ENCODE measurements around the gene OR2B6.

The OR2B6 gene

DNA sequence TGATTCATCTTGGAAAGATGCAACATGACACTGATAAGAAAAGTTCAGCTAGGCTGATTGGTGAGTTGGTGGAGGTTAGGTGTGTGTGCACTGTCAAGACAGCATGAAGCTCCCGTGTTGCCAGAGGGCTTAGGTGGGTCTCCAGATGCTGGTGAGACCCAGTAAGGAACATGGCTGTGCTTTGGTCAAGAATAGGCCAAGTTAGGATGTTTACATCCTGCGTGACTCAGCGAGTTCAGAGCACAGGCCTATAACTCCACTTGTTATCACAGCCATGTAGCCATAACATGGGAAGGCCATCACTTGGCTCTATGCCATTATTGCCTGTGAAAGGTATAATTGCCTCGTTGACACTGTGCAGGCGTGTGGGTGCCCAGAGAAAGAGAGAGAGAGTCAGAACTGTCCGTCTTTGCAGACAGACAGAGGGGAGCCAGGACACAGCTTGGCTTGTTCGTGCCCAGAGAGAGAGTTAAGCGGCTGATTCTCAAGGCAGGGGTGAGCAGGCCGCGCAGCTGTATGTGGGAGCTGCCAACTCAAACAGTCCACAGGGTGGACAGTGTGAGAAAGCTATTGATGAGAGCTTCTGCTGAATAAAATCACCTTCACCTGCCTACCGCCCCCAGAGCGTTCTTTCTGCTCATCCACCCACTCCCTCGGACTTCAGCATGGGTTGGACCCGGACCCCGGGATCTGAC lies 43.5 kb downstream of the OR2B6 start:
- no peak for DNase-seq (ENCODE audit: low read depth)

DNA sequence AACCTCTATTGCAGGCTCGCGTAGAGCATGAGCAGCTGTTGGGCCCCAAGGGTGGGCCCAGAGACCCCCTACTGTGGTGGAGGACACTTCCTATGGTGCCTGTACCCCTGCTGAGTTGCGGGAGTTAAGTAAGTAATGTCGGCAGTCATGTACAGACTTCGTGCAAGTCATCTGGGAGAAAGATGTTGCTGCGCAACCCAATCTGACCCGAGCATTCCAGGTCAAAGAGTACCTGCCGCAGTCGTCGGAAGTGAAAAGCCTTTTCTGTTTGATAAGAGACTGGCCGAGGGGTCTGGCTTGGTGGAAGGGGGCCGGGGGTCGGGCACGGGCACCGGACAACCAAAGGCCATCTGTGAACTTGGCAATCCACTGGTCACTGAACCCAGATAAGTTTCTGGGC lies 44.3 kb downstream of the OR2B6 start:
- no peak for DNase-seq (ENCODE audit: low read depth)

DNA sequence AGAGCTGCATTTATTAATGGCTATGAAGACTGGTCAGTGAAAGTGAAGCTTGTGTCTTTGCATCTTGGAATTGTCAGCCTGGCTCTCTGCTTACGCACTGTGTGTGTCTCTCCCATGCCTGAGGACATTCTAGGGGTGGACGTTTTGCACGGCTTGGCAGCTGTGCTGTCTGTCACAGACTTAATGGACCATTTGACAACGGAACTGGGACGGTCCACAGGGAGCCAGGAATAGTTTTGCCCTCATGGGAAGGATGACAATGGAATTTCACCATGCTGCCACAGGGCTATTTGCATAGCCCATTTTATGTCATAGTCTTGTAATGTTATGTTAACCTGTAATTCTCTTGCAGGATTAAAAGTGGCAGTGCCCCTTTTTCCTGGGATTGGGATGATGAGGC lies 44.7 kb downstream of the OR2B6 start:
- no peak for DNase-seq (ENCODE audit: low read depth)

DNA sequence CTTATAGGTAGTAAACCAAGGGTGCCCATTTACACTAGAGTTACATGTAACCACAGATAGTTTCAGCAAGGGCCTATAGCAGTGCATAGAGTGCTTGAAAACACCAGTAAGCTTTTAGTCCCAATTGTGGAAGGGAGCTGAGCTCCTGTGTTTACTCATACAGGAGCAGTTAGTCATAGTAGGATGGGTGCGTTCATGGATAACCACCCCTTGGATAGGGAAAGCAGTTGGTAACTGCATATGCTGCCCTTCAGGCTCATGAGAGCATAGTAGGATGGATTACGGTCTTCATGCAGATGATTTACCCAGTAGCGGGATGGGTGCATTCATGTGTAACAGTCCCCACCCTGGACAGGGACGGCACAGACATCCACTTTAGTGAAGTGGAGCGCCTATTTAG lies 45.1 kb downstream of the OR2B6 start:
- DNase-seq (ENCODE audit: low read depth) = no peak

- no peak for DNase-seq (ENCODE audit: low read depth)
Observed at GRCh38 chr6:28003059-28003458, 46.0 kb downstream of the OR2B6 start.

DNA sequence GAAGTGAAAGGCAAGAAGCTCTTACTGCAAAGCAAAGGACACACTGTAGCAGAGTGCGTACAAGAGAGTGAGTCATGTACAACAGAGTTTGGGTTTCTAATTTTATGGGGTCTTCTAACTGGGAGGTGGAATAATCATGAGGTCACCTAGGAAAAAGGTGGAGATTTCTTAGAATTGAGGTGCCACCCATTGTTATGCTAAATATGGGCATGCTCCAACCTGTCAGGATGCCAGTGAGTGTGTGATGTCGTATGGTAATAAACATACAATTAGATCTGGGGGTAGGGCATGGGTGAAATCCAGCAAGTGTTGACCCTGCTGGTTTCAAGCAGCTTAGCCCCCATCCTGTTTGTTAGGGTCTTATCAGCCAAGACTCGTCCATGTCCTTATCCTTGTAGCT lies 46.6 kb downstream of the OR2B6 start:
- no peak for DNase-seq (ENCODE audit: low read depth)

DNA sequence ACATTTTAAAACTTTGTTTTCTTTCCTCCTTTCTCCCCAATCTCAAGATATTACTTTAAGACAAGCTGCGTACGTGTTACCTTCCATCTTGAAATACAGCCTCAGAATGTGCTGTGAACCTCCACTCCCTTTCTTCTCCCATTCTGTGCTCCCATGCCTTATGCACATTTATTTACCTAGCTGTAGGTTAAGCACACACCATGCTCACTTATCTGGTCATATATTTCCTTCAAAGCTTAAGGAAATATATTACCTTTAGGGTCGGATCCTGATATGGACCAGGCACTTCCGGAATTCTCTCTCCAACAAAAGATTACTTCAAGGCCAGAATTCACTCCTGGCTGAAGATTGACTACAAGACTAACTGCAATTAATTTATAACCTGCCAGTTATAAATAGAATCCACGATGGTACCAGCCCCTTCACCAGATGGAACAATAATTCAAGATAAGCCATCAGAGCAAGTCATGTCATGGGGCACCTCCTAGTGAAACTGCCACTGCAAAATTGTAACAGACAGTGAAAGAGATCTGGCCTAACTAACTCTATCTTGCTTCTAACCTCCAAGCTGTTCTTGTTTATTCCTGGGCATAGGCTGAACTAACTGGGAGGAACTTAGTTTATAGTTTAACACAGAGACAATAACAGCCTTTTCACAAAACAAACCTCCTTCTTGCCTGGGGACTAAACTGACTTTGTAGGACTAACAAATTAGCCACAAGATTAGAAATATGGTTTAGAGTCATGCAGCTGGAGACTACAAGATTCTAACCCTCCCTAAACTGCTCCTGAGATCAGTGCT lies 47.5 kb downstream of the OR2B6 start:
- DNase-seq (ENCODE audit: low read depth) = no peak

- no peak for DNase-seq (ENCODE audit: low read depth)
Observed at GRCh38 chr6:28005152-28005890, 48.3 kb downstream of the OR2B6 start.

DNA sequence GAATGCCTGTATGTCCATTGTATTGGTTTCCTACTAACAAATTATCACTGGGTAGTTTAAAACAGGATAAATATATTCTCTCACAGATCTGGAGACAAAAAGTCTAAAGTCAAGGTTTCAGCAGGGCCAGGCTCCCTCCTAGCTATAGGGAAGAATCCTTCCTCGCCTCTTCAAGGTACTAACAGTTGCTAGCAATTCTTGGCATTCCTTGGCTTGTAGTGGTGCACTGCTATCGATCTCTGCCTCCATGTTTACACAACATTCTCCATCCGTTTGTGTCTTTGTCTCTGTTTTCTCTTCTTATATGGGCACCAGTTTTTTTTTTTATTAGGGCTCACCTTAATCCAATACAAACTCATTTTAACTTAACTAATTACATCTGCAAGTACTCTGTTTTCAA lies 48.9 kb downstream of the OR2B6 start:
- DNase-seq (ENCODE audit: low read depth) = no peak

Measured in amniotic epithelial cell (primary cell).